GM23248 (cell line): Measurements from ENCODE around the gene ADGRL4. TPM values are rescaled to one million over a fixed set of nuclear protein-coding genes. Genes with fewer than 3 reads are reported as not detected.
"Not testable (repeated sequence)": the region's sequence is repeated elsewhere in the genome, so short reads cannot be mapped to it uniquely, and the experiment has no call there.

ENCODE experiments used
- DNase-seq: peaks from one replicate; pipeline ENCODE4 v3.0.0-alpha.2; 2015
- H2AFZ ChIP-seq: fragments of 200-600 bp; sonication (generic); 2 replicates; pipeline ENCODE4 v1.6.1; 2016; ENCODE audit warnings: antibody characterized with exemption
- H3F3A ChIP-seq: fragments of 200-600 bp; sonication (generic); 2 replicates; pipeline ENCODE4 v1.6.1; 2016; ENCODE audit warnings: mild to moderate bottlenecking, antibody characterized with exemption, mixed run types; ENCODE audit not compliant: insufficient read depth
- H3K27ac ChIP-seq: fragments of 200-600 bp; sonication (generic); 2 replicates; pipeline ENCODE4 v1.5.1; 2016; ENCODE audit warnings: mild to moderate bottlenecking
- H3K27me3 ChIP-seq: fragments of 200-600 bp; sonication (generic); replicated peaks from 2 replicates; pipeline ENCODE4 v1.6.1; 2016; ENCODE audit warnings: mild to moderate bottlenecking; ENCODE audit not compliant: insufficient read depth
- H3K36me3 ChIP-seq: fragments of 200-600 bp; sonication (generic); 2 replicates; pipeline ENCODE4 v1.6.1; 2016; ENCODE audit warnings: low read depth, mild to moderate bottlenecking
- H3K4me1 ChIP-seq: fragments of 200-600 bp; sonication (generic); 2 replicates; pipeline ENCODE4 v1.6.1; 2016; ENCODE audit warnings: mild to moderate bottlenecking; ENCODE audit not compliant: insufficient read depth
- H3K4me2 ChIP-seq: fragments of 200-600 bp; sonication (generic); one replicate; pipeline ENCODE4 v1.6.1; 2016; ENCODE audit warnings: mild to moderate bottlenecking; ENCODE audit not compliant: unreplicated experiment
- H3K4me3 ChIP-seq: fragments of 200-600 bp; sonication (generic); 2 replicates; pipeline ENCODE4 v1.5.1; 2016; ENCODE audit warnings: mild to moderate bottlenecking
- H3K79me2 ChIP-seq: fragments of 200-600 bp; sonication (generic); 2 replicates; pipeline ENCODE4 v1.6.1; 2016; ENCODE audit warnings: mild to moderate bottlenecking; ENCODE audit not compliant: insufficient read depth
- H3K9ac ChIP-seq: fragments of 200-600 bp; sonication (generic); 2 replicates; pipeline ENCODE4 v1.6.1; 2016; ENCODE audit warnings: mild to moderate bottlenecking
- H3K9me2 ChIP-seq: fragments of 200-600 bp; sonication (generic); 2 replicates; pipeline ENCODE4 v1.6.1; 2016; ENCODE audit warnings: mixed run types, mild to moderate bottlenecking, moderate library complexity; ENCODE audit not compliant: insufficient read depth
- H3K9me3 ChIP-seq: fragments of 200-600 bp; sonication (generic); one replicate; pipeline ENCODE4 v1.6.1; 2017; ENCODE audit warnings: low read depth
- H4K20me1 ChIP-seq: fragments of 200-600 bp; sonication (generic); 2 replicates; pipeline ENCODE4 v1.6.0; 2016; ENCODE audit not compliant: insufficient read depth
- EZH2 ChIP-seq: fragments of 200-600 bp; sonication (generic); IDR thresholded peaks from 2 replicates; pipeline ENCODE4 v1.6.1; 2018; ENCODE audit warnings: antibody characterized with exemption, mild to moderate bottlenecking; ENCODE audit not compliant: insufficient read depth, poor library complexity, severe bottlenecking
- EZH2phosphoT487 ChIP-seq: fragments of 200-600 bp; sonication (generic); IDR thresholded peaks from 2 replicates; pipeline ENCODE4 v1.6.1; 2018; ENCODE audit warnings: antibody characterized with exemption, moderate library complexity, mild to moderate bottlenecking, low read depth; ENCODE audit not compliant: insufficient read depth
- WGBS, 2 experiments: methylation state at CpG; one replicate each; pipeline ENCODE4 v1.1.6; 2015 to 2017; ENCODE audit warnings: low lambda C conversion rate in 2 of 2, low coverage in 1 of 2; ENCODE audit errors: missing lambda C conversion rate in 2 of 2; 5-methylcytosine and 5-hydroxymethylcytosine counted together
- in situ Hi-C: fragments of 300-500 bp; cut with MboI; formaldehyde crosslinking; loops from 2 replicates; pipeline ENCODE4 v1.15.0; 2020
- polyA plus RNA-seq: library from polyadenylated mRNA; unstranded; fragments of >200 nt; fragmentation: Nextera tagmentation; extraction: Ambion mirVana; gene quantifications from 2 replicates; pipeline ENCODE4 v1.2.1, GENCODE V29; 2016
- total RNA-seq: library from RNA; depleted of rRNA; stranded (reverse); fragments of >200 nt; shearing (Covaris generic); gene quantifications from 2 replicates; pipeline ENCODE4 v1.2.3, GENCODE V29; 2014

ADGRL4 gene
- total and polyA plus RNA-seq, 2 experiments from 2014 or later, result 10.6 to 18.1 TPM

DNA sequence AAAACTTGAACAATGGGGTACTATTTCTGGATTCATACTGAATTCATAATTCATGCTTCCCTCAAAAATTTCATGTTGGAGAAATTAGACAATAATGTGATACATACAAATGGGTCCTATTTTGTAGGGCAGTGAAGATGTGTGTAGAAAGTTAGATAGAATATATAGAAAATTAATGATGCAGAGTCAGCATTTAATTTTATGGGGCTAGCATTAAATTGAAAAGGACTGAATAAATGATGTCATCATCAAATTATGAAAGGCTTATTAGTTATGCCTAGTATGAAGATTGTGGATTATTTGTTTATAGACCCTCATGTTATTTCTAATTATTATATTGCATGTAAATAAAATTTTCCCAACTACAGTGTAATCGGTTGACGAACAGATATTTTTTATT is 119.1 kb downstream of the ADGRL4 start:
- in situ Hi-C loops, result no loop called here
- 88 to 97% methylated on average over 2 of the region's 2 CpGs for whole genome bisulfite sequencing, 2 experiments
- no peaks in the 10 kb centered on the region for H3K36me3 ChIP-seq
- no peaks in the 10 kb centered on the region for H4K20me1 ChIP-seq
- no peak for DNase-seq
- H3K4me3 ChIP-seq, result no peak overlapping the region
- no peak overlapping the region for H2AFZ ChIP-seq
- H3F3A ChIP-seq, result no peaks in the 10 kb centered on the region
- peaks cover 21% of the 10 kb centered on the region for H3K4me1 ChIP-seq
- no peak overlapping the region for H3K4me2 ChIP-seq
- no peak overlapping the region for H3K9ac ChIP-seq
- TF ChIP-seq EZH2phosphoT487, result no peak
- no peak for TF ChIP-seq EZH2
- no peaks in the 10 kb centered on the region for H3K9me2 ChIP-seq
- H3K79me2 ChIP-seq, result no peaks in the 10 kb centered on the region
- H3K27ac ChIP-seq, result no peak overlapping the region
- no peaks in the 10 kb centered on the region for H3K27me3 ChIP-seq
- no peaks in the 10 kb centered on the region for H3K9me3 ChIP-seq

DNA sequence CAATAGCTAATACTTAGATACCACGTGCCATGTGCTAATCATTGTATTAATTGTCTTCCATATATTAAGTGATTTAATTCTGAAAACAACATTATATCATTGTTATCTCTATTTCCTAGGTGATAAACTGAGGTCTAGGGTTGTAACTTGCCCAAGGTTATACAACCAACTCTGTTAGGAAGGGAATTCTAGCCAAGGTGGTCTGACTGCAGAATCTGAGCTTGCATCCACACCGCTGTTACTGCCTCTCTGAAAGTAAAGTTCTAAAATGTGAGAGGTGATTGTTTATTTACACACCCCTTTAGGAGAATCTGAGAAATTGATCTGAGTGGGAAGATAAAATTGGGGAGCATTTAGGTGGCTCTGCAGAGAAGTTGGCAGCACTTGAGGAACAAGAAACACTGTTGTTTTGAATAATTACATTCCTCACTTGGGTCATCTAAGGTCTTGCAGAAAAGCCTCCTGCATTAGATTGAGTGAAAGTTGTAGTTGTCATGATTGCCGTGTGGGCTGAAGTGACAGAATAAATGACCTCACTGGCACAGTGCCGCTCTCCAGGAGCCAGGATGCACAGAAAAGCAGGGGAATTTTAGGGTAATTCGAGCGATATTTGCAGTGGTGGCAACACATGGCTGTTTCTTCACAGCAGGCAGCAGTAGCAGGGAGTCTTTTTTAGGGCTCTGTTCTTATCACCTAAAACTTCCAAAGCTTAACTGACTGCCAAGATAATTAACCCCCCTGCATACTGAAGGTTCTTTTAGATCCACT is 121.7 kb downstream of the ADGRL4 start:
- DNase-seq, result peak; percentile 41
- H4K20me1 ChIP-seq, result no peaks in the 10 kb centered on the region
- TF ChIP-seq EZH2 (no peak), EZH2phosphoT487 (no peak)
- peak overlapping the region; percentile 37 for H2AFZ ChIP-seq
- in situ Hi-C loops, result no loop called here
- no peaks in the 10 kb centered on the region for H3K9me3 ChIP-seq
- WGBS, 2 experiments, result 33 to 35% methylated on average over 6 of the region's 6 CpGs
- peak overlapping the region; percentile 19 for H3K4me2 ChIP-seq
- no peak overlapping the region for H3K27ac ChIP-seq
- no peaks in the 10 kb centered on the region for H3K27me3 ChIP-seq
- no peaks in the 10 kb centered on the region for H3K36me3 ChIP-seq
- H3K4me3 ChIP-seq, result no peak overlapping the region
- H3K9me2 ChIP-seq, result no peaks in the 10 kb centered on the region
- peaks cover 13% of the 10 kb centered on the region for H3K4me1 ChIP-seq
- H3K9ac ChIP-seq, result no peak overlapping the region
- H3F3A ChIP-seq, result no peaks in the 10 kb centered on the region
- no peaks in the 10 kb centered on the region for H3K79me2 ChIP-seq

GRCh38 chr1:78880223-78880622 is 126.3 kb downstream of the ADGRL4 start:
- Histone ChIP-seq H3K79me2 (no peaks in the 10 kb centered on the region), H3F3A (no peaks in the 10 kb centered on the region), H3K36me3 (no peaks in the 10 kb centered on the region), H3K4me3 (no peak overlapping the region), H3K4me1 (peaks cover 8% of the 10 kb centered on the region), H3K9me2 (no peaks in the 10 kb centered on the region), H3K9ac (no peak overlapping the region), H4K20me1 (no peaks in the 10 kb centered on the region), H3K27ac (no peak overlapping the region), H3K27me3 (no peaks in the 10 kb centered on the region), H3K9me3 (no peaks in the 10 kb centered on the region), H3K4me2 (no peak overlapping the region), H2AFZ (no peak overlapping the region)
- no peak for DNase-seq
- WGBS, 2 experiments, result 52 to 71% methylated on average over 5 of the region's 5 CpGs
- TF ChIP-seq EZH2, result no peak
- no peak for TF ChIP-seq EZH2phosphoT487
- in situ Hi-C loops, result no loop called here

GRCh38 chr1:78875986-78876385 is 130.5 kb downstream of the ADGRL4 start:
- in situ Hi-C loops, H3K9ac ChIP-seq, H3K4me2 ChIP-seq, H3K79me2 ChIP-seq, H3K36me3 ChIP-seq, H3K9me2 ChIP-seq, H4K20me1 ChIP-seq, H2AFZ ChIP-seq, H3K27me3 ChIP-seq, H3K27ac ChIP-seq, H3K4me3 ChIP-seq, H3F3A ChIP-seq, H3K9me3 ChIP-seq: not testable (repeated sequence)
- peak; percentile 13 for DNase-seq
- 58 to 69% methylated on average over 4 of the region's 4 CpGs for WGBS, 2 experiments
- H3K4me1 ChIP-seq, result peaks cover 12% of the 10 kb centered on the region

DNA sequence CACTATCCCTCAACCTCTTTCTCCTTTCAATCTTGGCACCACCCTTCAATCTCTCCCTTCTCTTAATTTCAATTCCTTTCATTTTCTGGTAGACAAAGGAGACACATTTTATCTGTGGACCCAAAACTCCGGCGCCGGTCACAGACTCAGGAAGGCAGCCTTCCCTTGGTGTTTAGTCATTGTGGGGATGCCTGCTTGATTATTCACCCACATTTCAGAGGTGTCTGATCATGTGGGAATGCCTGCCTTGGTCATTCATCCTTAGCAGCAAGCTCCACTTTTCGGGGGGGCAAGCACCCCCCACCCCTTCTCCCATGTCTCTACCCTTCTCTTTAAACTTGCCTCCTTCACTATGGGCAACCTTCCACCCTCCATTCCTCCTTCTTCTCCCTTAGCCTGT is 133.7 kb downstream of the ADGRL4 start:
- DNase-seq, result peak; percentile 75
- H3K27ac ChIP-seq, result peak overlapping the region; percentile 49; the same call in 1 of the 2 replicates
- H3K4me1 ChIP-seq, result peaks cover 12% of the 10 kb centered on the region

More for the DNA sequence above, 133.7 kb downstream of the ADGRL4 start:
- H3F3A ChIP-seq, H4K20me1 ChIP-seq, H3K79me2 ChIP-seq, H3K4me2 ChIP-seq, H3K27me3 ChIP-seq, in situ Hi-C loops, H3K9me2 ChIP-seq, H3K4me3 ChIP-seq, H3K9me3 ChIP-seq, H3K36me3 ChIP-seq: not testable (repeated sequence)
- H3K9ac ChIP-seq, result 0 out of 2 replicates have a peak overlapping the region, but pooled peaks have one; percentile 13
- WGBS, 2 experiments, result 12 to 14% methylated on average over 3 to 4 of the region's 4 CpGs
- peak overlapping the region; percentile 79 for H2AFZ ChIP-seq
